GM19395 (cell line): Measurements from ENCODE around the gene NENF.
"Not testable (repeated sequence)": the region's sequence is repeated elsewhere in the genome, so short reads cannot be mapped to it uniquely, and the experiment has no call there.

ENCODE experiments used
- ATAC-seq: cut with Tn5 transposase; IDR thresholded peaks from one replicate; pipeline ENCODE4 v1.9.1; 2021; ENCODE audit warnings: mild to moderate bottlenecking, moderate library complexity; ENCODE audit not compliant: unreplicated experiment

Gene NENF

DNA sequence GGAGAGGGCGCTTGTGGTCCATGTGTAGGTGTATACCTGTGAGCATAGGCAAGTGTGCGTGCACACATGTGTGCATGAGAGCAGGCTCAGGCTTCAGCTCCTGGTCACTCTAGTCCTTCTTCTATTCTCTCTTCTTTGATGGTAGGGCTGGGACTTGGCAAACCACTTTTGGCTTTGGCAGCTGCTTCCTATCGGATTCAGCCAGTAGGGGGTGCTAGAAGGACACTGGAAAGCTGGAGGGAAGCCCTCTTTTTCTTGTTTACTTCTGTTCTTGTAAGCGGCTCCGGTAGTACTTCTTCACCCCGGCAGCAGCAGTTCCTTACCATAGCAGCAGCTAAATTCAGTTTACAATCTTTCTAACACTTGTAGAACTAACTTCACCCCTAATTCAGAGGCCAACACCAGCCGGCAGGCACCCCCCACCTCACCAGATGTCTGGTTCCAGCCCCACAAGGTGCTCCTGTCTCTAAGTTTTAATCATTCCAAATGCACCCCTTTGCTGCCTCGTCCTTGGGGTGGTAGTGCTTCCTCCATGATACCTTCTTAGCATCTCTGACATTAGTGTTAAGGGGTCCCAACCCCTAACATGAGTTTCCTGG is 25.1 kb downstream of the NENF start:
- ATAC-seq: no peak

DNA sequence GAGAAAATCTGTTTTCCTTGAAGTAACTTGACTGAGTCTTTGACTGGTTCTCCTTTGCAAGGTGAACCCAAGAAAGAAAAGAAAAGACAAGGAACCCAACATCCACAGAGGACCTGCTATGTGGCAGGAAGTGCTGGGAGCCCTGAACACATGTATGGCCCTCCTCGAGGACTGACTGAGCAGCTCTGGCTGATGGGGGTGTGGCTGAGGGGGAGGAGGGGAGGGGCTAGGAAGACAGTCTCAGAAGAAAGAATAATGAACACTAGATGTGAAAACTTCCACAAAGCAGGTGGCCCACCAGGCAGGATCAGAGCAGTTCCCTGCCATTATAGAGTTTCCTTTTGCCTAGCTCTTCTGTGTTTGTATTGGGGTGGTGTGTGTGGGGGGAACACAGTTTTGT is 26.1 kb downstream of the NENF start:
- no peak for ATAC-seq

DNA sequence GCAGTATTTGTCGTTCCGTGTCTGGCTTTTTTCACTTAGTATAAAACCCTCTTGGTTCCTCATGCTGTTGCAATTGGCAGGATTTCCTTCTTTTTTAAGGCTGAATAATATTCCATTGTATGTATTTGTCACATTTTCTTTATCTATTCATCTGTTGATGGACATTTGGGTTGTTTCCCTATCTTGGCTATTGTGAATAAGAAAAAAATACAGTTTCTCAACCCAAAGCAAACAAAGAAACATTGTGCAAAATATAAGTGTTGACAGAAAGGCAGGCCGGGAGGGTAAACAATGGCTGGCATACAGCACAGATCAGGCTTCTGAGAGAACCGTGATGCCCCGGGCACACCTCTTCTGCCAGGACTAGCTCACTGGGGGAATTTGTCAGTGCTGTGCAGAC is 26.9 kb downstream of the NENF start:
- no peak for ATAC-seq

DNA sequence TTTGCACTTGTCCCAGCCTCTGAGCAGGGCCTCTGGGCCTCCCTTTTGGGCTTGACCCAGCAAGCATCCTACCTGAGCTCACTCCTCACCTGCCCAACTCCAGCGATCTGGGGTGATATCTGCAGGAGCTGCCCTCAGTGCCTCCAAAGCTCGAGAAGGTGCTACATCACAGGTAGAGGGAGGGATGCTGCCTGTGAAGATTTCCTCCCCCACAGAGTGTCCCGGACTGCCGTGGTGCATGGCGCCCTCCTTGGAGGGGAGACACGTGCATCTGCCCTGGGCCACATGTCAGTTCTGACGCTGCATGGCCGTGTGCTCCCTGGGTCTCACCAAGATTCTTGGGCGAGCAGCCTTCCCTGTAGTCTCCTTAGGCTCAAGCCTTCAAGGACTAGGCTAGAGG is 27.7 kb downstream of the NENF start:
- no peak for ATAC-seq

DNA sequence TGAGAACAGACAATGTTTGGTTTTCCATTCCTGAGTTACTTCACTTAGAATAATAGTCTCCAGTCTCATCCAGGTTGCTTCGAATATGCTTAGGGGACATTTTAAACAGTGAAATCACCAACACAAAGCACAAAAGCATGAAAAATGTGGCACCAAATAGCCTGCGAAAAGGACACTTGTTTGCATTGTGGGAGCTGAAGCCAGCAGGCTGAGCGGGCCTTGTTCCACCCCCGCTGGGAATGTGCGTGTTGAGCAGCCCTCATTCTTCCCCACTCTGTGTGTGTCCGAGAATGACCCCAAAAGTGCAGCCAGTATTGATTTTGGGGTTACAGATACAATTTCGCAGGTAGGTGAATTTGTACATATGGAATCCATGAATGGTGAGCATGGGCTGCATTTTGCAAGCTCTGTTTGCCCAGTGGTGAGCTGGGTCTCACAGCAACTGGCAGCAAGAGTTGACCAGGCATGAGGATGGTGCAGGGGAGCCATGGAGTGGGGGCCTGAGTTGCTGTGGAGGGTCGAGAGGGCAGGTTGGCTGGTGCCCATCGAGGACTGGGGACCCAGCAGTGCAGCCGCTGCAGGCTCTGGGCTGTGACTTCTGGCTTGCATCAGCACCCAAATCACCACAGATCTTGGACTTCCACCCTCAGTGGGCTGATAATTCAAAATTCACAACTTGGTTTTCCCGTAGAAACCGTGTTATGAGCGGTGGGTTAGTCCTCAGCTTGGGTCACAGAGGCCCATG is 29.4 kb downstream of the NENF start:
- no peak for ATAC-seq

DNA sequence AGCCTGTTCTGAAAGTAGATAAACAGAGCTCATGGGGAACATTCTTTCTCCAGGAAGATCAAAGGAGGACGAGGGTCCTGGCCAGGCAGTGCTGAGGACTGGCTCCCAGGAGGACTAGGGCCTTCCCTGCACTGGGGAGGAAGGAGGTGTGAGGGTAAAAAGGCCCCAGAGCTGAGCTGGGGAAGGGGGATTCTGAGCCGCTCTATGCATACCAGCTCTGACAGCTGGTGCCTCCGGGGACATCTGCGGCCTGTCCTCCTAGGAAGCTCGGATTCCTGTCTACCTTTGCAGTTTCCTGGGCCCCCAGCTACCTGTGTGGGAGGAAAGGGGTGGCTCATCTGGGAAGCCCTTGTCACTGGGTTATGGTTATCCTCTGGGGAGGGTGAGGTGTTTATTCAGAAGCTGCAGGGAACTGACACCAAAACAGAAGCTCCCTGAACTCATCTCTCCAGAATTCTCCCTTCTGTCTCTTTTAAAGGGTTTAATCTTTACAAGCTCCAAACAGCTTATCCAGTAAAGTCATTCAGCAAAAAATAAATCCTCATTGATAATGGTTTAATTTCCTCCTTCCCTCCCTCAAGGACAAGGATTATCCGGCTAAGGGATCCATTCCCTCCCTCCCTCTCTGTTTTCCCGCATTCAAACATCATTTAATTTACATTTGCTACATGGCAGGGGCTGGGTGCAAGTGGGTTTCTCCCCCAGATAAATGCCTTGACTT is 31.0 kb downstream of the NENF start:
- ATAC-seq: no peak

DNA sequence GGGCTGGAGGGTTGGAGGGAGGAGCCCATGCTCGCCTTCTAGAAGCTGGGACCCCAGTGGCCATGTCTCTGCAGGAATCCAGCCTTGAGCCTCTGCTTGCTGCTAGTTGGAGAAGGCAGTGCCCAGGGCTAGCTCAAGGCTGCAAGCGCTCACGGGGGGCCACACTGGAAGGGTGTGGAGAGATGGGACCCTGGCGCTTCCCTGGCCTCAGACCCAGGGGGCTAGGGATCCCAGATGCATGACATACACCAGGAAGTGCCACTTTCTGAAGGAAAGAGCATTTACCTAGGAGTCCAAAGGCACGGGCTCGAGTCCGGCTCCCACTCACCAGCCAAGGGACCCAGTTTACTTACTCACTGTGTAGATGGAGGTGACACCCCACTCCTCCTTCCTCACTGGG is 32.6 kb downstream of the NENF start:
- no peak for ATAC-seq

DNA sequence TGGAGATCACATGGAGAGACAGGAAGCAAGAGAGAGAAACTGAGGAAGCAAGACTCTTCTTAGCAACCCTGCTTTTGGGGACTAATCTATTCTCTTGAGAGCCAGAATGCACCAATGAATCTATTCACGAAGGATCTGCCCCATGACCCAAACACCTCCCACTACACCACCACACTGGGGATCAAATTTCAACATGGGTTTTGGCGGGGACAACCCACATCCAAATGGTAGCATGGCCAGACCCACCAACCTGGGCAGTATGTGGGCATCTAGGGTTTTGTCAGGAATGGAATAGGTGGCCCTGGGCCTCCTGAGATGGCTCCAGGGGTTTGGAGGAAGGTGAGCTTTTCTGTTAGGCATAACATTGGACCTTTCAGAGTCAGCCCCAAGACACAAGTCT is 33.7 kb downstream of the NENF start:
- ATAC-seq: no peak

DNA sequence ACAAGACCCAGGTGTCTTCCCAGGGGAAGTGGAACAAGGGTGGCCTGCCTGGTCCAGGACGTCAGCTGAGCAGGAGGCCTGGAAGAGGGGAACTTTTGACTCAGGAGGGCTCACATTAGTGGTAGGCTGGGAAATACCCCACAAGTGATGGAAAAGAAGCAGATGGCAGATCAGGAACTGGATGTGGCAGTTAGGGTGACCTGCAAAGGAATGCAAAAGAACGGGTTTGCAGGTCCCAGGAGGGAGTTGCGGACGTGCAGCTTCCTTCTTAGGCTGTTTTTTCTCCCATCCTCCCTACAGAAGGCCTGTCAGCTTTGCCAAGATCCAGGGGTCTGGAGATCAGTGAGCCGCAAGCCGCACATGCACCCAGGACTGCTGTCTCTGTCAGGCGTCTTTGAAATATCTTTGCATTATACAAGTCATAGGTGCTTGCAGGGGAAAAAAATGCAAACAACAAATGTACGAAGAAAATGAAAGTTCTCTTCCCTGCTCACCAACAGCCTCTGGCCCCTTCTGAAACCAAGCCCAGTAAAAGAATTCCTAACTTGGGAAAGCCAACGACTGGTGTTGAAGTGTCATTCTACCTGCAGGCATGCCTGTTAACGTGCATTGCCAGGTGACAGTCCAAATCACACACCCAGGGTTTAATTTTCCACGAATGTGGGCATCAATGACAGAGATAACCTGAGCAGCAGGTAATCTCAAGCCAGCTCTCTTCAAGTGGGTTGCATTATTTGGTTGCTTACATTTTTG is 34.4 kb downstream of the NENF start:
- ATAC-seq: no peak

DNA sequence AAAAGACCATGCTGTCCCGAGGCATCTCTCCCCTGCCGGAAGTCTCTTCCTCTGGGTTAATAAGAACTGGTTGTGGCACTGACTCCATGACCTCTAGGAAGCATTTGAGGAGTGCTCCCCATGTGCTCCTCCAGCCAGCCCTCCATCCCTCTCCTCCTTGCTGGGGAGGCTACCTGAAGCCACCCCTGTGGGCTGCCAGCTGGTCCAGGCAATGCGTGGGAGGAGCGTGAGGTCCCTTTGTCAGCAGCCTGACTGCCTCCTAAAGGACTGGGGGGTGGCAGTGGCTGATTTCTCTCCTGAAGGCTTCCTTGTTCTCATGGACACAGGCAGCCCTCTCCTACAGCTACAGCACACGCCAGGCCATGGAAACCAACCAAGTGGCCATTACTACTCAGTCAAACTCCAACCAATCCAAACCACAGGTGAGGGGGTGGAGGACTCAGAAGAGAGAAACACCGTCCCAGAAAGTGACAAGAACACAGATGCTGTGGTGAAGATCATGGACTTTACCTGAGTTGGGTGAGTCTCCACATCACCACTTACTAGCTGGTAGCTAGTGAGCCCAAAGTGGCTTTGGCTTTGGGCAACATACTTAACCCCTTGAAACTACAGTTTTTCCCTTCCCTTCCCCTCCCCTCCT is 35.2 kb downstream of the NENF start:
- no peak for ATAC-seq

DNA sequence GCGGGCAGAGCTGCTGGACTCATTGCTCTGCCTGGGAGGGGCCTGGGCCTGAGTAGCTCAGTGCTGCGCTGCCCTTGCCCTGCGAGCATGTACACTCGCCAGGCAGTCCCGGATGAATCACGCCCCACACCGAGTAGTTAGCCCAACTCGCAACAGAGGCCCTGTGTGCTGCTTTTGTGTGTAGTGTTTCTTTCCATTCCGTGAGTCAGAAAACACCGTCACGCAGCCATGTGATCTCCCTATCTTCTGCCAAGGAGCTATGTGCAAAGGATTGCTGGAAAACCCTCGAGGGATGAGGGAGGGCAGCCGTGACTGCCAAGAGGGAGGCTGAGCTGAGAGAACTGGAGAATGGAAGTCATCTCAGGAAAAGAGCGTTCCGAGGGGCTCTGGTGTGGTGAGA is 37.3 kb downstream of the NENF start:
- no peak for ATAC-seq

DNA sequence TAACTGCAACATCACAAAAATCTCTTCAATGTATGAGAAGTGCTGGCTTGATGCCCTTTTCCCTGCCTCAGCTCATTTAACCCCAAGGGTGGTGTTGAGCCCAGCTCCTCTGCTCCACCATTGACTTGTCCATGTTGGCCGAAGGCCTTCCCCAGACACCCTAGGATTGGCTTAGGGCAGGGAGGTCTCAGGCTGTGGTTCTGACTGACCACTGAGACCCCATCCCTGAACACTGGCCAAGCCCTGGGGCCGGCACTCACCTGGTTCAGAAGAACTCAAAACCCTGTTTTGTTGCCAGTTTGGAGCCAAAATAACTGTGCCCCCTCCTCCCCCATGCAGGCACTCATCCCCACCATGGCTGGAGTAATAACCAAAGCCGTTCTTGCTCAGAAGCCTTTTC is 38.6 kb downstream of the NENF start:
- no peak for ATAC-seq

DNA sequence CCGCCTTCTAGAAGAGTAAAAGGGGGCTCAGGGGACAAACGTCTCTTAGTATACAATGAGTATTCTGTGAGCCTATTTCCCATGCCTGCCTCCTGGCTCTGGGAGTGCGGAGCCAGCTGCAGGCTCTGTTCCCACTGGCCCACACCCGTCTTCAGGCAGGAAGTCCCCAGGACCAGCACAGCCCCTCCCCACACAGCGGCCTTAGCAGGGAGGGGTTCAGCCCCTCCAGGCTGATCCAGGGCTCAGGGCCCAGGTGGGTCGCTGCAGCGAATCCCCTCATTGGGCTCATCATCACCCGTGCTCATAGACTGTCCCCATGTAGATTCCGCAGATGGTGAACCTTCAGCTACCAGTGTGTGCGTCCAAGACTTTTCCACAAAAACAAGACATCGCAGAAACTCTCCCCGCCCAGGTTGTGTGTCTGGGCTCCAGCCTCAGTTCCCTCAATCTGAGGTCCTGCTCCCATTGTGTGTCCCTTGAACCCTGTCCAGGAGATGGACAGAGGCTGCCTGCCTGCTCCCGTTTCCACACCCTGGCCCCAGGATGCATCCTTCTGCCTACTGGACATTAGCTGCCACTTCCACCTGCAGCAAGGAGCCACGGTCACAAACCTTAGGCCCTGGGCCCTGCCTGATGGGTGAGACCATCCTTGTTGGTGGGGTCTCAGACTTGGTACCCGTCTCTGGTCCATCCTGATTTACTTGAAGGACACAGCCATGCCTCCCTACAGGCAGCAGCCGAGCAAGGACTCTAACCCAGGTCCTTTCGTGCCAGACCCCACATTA is 39.4 kb downstream of the NENF start:
- no peak for ATAC-seq

DNA sequence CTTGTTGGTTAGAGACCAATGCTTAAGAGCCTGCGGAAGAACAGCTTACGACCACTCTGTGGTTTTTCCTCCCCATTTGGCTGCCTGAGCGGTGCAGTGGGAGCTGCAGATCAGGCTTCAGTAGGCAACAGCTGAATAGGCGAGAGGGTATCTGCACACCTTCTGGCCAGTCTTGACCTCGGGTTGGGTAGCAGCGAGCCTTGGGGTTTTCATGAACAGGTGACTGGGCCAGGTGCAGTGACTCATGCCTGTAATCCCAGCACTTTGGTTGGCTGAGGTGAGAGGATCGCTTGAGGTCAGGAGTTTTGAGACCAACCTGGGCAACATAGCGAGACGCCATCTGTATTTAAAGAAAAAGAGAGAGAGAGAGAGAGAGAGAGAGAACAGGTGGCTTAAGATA is 41.0 kb downstream of the NENF start:
- ATAC-seq: no peak

DNA sequence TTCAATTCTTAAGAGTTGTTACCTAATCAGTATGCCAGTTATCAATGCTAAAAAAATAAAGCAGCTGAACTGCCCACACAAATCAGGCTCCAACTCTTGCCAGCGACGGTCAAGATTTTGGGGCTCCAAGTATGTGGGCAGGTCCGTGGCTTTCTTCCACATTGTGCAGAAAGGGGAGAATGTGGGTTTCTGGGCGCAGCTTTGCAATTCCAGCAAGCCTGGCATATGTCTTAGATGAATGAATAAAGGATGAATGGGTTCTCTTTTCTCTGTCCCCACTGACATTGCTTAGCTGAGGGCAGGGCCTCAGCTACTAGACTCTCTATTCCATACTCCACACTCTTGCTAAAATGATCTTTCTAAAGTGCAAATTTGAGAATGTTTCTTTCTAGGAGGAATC is 42.4 kb downstream of the NENF start:
- no peak for ATAC-seq

DNA sequence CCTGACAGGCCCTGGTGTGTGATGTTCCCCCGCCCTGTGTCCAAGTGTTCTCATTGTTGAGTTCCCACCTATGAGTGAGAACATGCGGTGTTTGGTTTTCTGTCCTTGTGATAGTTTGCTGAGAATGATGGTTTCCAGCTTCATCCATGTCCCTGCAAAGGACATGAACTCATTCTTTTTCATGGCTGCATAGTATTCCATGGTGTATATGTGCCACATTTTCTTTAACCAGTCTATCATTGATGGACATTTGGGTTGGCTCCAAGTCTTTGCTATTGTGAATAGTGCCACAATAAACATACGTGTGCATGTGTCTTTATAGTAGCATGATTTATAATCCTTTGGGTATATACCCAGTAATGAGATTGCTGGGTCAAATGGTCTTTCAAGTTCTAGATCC is 43.1 kb downstream of the NENF start:
- ATAC-seq: not testable (repeated sequence)

DNA sequence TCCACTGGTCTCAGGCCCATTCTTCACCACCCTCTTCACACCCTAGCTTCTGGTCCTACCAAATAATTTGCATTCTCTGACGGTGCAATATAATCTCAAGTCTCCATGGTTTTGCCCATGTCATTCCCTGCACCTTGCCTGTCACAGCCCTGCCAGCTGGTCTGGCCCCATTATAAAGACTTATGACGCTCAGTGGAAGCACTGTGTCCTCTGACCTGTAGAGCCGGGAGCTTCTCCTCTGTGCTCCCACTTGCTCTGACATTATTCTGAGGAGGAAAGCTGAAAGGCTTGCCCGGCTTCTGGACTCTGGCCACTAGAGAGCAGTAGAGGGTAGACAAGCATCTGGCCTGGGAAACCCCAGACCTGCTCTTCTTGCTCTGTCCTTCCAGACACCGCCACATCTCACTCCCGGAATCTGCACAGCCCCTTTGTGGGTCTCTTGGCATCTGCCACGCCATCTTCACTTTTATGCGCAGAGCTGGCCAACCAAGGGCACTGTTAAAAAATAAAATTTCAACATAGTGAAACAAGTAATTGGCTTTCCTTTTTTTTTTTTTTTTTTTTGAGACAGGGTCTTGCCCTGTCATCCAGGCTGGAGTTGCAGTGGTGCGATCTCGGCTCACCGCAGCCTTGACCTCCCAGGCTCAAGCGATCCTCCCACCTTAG is 44.4 kb downstream of the NENF start:
- ATAC-seq: peak; percentile 99

DNA sequence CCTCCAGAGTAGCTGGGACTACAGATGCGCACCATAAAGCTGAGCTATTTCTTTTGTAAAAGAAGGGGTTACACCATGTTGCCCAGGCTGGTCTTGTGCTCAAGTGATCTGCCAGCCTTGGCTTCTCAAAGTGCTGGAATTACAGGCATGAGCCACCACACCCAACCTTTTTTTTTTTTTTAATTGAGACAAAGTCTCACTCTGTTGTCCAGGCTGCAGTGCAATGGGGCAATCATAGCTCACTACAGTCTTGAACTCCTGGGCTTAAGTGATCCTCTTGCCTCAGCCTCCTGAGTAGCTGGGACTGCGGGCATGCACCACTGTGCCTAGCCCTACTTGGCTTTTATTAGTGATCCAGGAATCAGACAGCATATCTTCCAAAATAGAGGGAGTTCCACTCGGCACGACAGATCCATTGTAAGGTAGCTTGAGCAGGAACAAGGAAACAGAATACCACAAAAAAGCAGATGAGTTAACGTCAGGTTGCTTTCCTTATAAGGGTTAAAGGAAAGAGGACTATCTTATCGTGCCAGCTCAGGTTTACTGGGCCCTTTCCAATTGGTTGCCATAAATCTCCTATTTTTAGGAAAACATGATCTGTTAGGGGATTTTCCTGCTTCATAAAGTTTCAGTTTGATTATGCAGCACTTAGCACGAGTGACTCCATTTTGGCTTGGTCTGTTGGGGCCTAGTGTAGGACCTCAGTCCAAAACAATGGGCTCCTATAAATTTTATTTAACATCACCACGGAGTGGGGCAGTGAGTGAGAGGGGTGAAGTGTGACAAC is 45.2 kb downstream of the NENF start:
- no peak for ATAC-seq

DNA sequence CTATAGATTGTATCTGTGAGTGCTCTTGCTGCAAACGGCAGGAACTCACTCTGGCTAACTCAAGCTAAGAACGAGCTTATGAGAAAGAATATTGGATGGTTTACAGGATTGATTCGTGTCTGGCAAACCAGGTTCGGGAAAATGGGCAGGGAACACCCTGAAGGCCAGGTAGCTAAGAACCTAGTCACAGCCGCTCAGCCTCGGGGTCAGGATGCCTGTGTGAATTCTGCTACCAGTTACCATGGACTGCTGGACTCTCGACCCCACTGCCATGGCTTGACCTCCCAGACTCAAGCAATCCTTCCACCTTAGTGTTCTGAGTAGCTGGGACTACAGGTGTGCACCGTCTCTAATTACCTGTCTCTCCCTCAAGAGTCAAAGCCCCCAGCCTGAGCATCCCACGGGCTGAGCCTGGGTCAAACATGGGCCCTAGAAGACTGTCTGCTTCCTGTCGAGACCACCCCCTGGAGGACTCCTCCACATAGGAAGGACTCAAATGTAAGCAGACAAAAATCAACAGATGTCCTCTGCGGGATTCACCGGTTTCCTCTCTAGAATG is 45.8 kb downstream of the NENF start:
- no peak for ATAC-seq
